Measurements from ENCODE around the gene TMEM100. TPM values are rescaled to one million over a fixed set of nuclear protein-coding genes. Genes with fewer than 3 reads are reported as not detected.

TMEM100 gene
- total RNA-seq, 2 donors from 2014 or later, result not detected

GRCh38 chr17:55749985-55750384 is 27.3 kb upstream of the TMEM100 start:
- no peaks in the 10 kb centered on the region for H3K9me3 Mint-ChIP-seq
- no peak overlapping the region for H3K27ac Mint-ChIP-seq
- ATAC-seq, result no peak
- peaks cover 4 to 9% of the 10 kb centered on the region in 2 donors for H3K36me3 Mint-ChIP-seq
- no peak for DNase-seq (ENCODE audit: low spot score in 2 of 2)

- Mint-ChIP-seq H3K27ac (no peak overlapping the region), H3K9me3 (no peaks in the 10 kb centered on the region), H3K36me3 (peaks cover 4 to 5% of the 10 kb centered on the region in 2 donors)
- no peak for DNase-seq (ENCODE audit: low spot score in 2 of 2)
- no peak for ATAC-seq
Measured at GRCh38 chr17:55748841-55749240, 26.2 kb upstream of the TMEM100 start.

DNA sequence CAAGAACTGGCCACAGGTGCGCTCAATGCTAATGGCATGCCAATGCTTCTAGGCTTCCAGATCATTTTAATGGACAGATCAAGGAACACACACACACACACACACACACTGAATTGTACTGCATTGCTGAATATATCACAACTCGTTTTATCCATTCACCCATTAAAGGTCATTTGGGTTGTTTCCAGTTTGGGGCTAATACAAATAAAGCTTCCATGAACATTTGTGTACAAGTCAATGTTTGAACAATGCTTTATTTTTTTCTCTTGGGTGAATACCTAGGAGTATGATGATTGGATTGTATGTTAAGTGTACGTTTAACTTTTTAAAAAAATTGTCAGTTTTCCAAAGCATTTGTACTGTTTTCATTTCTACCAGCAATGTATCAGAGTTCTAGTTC is 24.5 kb upstream of the TMEM100 start:
- H3K9me3 Mint-ChIP-seq, result no peaks in the 10 kb centered on the region
- H3K36me3 Mint-ChIP-seq, result peaks cover 0 to 4% of the 10 kb centered on the region in 2 donors
- no peak for DNase-seq (ENCODE audit: low spot score in 2 of 2)
- no peak overlapping the region for H3K27ac Mint-ChIP-seq
- ATAC-seq, result no peak

- ATAC-seq (no peak), DNase-seq (ENCODE audit: low spot score in 2 of 2) (no peak)
- H3K36me3 Mint-ChIP-seq, result no peaks in the 10 kb centered on the region
- no peaks in the 10 kb centered on the region for H3K9me3 Mint-ChIP-seq
- no peak overlapping the region for H3K27ac Mint-ChIP-seq
Measured at GRCh38 chr17:55746466-55746865, 23.8 kb upstream of the TMEM100 start.

DNA sequence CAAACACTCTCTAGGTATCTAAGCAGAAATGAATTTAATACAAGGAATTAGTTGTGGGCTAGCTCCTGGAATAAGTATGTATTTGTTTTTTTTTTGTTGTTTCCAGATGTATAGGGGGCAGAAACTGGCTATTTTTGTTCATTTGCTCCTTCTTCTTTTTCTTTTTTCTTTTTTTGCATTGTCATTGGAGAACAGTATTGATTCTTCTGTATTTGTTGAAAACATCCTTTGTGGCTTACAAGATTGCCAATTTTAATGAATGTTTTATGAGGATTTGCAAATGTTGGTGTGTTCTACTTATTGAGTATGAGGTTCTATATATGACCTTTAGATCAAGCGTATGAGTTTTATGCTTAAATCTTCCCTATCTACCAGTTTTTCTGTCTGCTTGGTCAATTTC is 22.6 kb upstream of the TMEM100 start:
- DNase-seq (ENCODE audit: low spot score in 2 of 2), result no peak
- Mint-ChIP-seq H3K9me3 (no peaks in the 10 kb centered on the region), H3K36me3 (no peaks in the 10 kb centered on the region), H3K27ac (no peak overlapping the region)
- ATAC-seq, result no peak

DNA sequence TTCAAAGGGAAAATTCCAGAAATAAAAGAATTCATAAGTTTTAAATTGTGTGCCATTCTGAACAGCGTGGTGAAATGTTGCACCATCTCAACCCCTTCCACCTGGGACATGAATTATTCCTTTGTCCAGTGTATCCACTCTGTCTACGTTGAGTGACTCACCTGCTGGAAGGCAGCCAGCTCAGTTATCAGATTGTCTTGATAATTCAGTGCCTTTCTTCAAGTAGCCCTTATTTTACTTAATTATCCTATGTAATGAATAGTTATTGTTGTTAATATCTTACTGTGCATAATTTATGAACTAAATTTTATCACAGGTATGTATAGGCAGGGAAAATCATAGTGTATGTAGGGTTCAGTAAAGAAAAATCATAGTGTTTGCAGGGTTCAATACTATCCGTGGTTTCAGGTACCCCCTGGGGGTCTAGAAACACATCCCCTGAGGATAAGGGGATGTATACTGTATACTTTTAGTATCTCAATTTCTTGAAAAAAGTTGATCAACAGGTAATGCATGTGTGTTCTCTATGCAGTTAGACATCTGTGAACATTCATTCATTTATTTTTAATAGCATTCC is 20.5 kb upstream of the TMEM100 start:
- no peak overlapping the region for H3K27ac Mint-ChIP-seq

GRCh38 chr17:55742272-55743102 is 19.8 kb upstream of the TMEM100 start:
- H3K36me3 Mint-ChIP-seq, result no peaks in the 10 kb centered on the region
- ATAC-seq, result no peak

More for the DNA sequence above, 20.5 kb upstream of the TMEM100 start:
- no peaks in the 10 kb centered on the region for H3K36me3 Mint-ChIP-seq
- no peak for ATAC-seq
- H3K9me3 Mint-ChIP-seq, result no peaks in the 10 kb centered on the region
- no peak for DNase-seq (ENCODE audit: low spot score in 2 of 2)

DNA sequence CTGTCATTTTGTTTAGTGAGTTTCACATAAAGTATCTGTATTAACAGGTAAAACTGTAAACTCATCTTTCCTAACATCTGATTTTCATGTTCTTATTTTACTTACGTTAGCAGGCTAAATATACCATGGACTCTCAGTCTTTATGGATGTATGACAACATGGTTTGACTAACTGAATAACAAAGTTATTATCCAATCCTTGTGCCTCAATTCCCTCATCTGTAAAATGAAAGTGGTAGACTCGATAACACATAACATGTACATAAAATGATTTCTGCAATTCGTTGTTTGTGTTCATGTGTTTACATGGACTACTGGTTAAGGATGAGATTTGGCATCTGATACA is 18.7 kb upstream of the TMEM100 start:
- no peak for ATAC-seq
- Mint-ChIP-seq H3K27ac (no peak overlapping the region), H3K9me3 (no peaks in the 10 kb centered on the region), H3K36me3 (no peaks in the 10 kb centered on the region)
- no peak for DNase-seq (ENCODE audit: low spot score in 2 of 2)

More at GRCh38 chr17:55742272-55743102, 19.8 kb upstream of the TMEM100 start:
- Mint-ChIP-seq H3K9me3 (no peaks in the 10 kb centered on the region), H3K27ac (no peak overlapping the region)
- no peak for DNase-seq (ENCODE audit: low spot score in 2 of 2)

DNA sequence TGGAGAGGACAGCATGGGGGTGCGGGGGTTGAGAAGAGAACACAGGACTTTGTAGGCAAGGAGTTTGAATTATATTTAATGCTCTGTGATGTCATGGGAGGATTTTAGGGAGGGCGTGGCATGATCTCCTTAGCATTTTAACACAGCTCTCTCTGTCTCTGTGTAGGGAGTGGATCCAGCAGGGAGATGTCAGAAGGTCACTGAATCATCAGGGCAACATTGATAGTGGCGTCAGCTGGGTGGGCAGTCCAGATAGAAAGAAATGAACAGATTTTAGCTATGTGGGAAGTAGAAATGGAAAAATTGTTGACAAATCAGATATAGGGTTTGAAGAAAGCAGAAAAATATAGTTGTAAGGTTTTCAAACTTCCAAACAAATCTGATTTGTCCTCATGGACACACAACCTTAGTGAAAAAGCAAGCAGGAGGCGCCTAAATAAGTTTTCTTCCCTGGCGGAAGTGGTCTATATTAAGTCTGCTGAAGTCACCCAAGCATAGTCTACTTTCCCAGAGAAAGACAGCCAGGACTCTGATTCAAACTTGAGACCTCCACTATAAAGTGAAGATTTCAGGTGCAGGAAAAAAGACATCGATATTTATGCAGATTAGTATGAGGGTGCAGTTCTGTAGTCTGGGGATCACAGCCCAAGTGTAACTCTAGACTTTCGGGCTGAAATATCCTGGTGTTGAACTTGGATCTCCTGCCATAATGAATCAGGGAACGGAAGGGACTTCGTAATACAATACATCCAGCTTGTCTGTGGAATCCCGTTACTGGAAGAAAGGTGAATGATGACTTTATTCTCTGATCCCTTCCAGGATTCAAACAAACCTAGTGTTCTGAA is 18.1 kb upstream of the TMEM100 start:
- ATAC-seq (no peak), DNase-seq (ENCODE audit: low spot score in 2 of 2) (no peak)
- no peak overlapping the region for H3K27ac Mint-ChIP-seq
- H3K9me3 Mint-ChIP-seq, result no peaks in the 10 kb centered on the region
- no peaks in the 10 kb centered on the region for H3K36me3 Mint-ChIP-seq

GRCh38 chr17:55737976-55738501 is 15.4 kb upstream of the TMEM100 start:
- Mint-ChIP-seq H3K9me3 (no peaks in the 10 kb centered on the region), H3K27ac (no peak overlapping the region), H3K36me3 (no peaks in the 10 kb centered on the region)
- ATAC-seq, result no peak
- no peak for DNase-seq (ENCODE audit: low spot score in 2 of 2)

DNA sequence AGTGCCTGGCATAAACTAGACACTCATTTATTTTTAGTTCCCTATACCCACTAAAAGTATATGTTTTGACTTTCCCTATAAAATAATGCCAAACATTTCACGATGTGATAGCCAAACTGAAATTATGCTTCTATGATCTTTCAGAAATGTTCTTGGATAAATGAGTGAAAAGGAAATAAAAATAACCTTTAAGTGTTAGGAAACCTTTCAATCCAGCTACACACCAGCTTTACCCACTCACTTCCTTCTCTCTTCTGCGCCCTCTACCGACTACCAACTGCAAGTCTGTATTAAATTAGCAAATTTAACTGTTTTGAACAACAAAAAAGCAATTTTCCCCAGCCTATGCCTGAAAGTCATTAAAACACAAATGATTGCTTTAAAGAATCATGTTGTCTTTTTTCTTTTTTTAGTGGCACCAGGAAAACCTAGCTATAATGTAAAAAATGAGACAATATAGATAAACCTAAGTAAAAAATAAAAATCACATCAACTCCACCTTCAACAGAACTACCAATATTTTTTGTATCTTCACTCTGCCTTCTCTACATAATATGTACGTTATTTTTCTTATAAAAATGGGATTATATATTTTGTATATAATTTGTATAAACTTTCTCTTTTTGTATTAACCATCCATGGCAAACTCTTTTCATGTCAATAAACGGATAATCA is 13.2 kb upstream of the TMEM100 start:
- Mint-ChIP-seq H3K9me3 (no peaks in the 10 kb centered on the region), H3K36me3 (no peaks in the 10 kb centered on the region), H3K27ac (no peak overlapping the region)
- ATAC-seq, result peak in 1 of 2 donors; percentile 37
- DNase-seq (ENCODE audit: low spot score in 2 of 2), result peak in 1 of 2 donors; percentile 52

DNA sequence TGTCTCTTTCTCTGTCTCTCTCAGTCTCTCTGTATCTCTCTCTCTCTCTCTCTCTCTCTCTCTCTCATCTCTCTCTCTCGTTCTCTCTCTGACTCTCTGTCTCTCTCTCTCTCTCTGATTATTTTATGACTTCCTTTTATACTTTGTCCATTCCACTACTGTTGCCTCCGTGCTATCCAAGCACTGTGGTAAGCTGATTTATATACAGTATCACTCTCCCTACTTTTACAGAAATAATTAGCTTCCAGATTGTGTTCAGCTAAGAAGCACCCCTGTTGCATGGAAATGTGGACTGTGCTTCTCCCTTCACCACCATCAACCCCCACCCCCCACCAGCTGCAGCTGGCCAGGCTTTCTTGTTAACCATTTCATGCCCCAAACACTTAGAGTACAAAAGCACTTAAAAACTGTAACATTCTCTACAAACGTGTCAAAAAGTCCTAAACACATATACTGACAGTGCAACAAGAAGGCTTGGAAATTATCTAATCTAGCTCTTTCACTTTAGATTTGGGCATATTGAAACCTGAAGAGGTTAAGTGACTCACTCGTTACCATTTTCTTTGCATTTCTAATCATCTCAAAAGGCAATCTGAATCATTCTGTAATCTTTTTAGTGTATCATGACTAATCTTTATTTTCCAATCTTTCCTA is 11.6 kb upstream of the TMEM100 start:
- H3K36me3 Mint-ChIP-seq, result no peaks in the 10 kb centered on the region
- peak in 1 of 2 donors; percentile 7 for DNase-seq (ENCODE audit: low spot score in 2 of 2)
- H3K9me3 Mint-ChIP-seq, result no peaks in the 10 kb centered on the region
- H3K27ac Mint-ChIP-seq, result peak overlapping the region; percentile 31 to 96
- peak; percentile 89 to 96 for ATAC-seq

DNA sequence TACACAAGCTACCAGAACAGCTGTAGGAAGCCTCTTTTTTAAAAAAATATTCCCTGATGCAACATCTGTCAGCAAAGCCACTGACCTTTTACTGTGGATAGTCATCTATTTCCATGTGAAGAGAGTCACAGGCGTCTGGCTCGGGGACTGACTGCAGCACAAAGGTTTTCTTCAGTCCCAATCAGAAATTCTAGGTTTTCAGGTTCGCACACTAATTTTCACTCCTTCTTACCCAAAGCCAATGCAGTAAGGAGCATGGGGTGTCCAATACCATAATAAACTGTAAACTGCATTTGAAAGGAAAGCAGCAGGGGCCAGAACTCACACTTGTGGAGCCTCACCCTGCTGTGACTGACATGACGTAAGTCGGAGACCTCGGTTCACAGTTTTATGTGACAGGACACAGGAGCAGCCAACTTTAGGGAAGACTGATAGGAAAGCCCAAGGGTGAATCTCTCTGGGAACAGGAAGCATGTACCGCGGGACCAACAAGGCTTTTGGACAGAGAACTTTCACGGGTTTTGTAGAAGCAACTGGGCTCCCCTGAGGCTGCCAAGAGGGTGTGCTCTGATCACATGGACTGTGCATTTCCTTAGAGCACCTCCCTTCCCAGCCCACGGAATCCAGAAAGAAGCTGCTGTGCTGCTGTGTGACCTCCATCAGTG is 9.1 kb upstream of the TMEM100 start:
- ATAC-seq, result no peak
- Mint-ChIP-seq H3K27ac (no peak overlapping the region), H3K9me3 (no peaks in the 10 kb centered on the region), H3K36me3 (no peaks in the 10 kb centered on the region)
- DNase-seq (ENCODE audit: low spot score in 2 of 2), result no peak

DNA sequence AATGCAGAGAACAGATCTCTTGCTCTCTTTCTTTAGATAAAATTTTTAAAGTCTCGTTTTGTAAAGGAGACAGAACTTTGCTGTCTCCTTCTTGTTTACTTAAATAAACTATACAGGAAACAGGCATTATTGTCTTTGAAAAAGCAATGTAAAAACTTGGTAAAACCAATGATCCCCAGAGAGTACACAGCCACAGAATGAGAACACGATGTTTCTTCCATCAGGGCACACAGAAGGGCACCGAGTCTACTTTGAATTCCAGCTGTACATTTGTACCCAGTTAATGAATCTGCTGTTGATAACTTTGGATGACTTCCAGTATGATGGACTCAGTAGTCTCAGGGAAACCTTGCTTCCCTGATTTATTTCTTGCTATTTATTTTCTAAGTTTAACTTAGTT is 8.1 kb upstream of the TMEM100 start:
- no peaks in the 10 kb centered on the region for H3K36me3 Mint-ChIP-seq
- no peak for ATAC-seq

GRCh38 chr17:55730380-55730779 is 7.7 kb upstream of the TMEM100 start:
- Mint-ChIP-seq H3K27ac (no peak overlapping the region), H3K36me3 (no peaks in the 10 kb centered on the region), H3K9me3 (no peaks in the 10 kb centered on the region)
- DNase-seq (ENCODE audit: low spot score in 2 of 2), result no peak
- ATAC-seq, result no peak

More for the DNA sequence above, 8.1 kb upstream of the TMEM100 start:
- Mint-ChIP-seq H3K9me3 (no peaks in the 10 kb centered on the region), H3K27ac (no peak overlapping the region)
- no peak for DNase-seq (ENCODE audit: low spot score in 2 of 2)

- ATAC-seq (no peak), DNase-seq (ENCODE audit: low spot score in 2 of 2) (no peak)
- no peaks in the 10 kb centered on the region for H3K36me3 Mint-ChIP-seq
- no peaks in the 10 kb centered on the region for H3K9me3 Mint-ChIP-seq
- H3K27ac Mint-ChIP-seq, result no peak overlapping the region
Measured at GRCh38 chr17:55729484-55729883, 6.8 kb upstream of the TMEM100 start.
